WTC11 (cell line): ENCODE measurements around the gene NRXN3. TPM values are rescaled to one million over a fixed set of nuclear protein-coding genes. Genes with fewer than 3 reads are reported as not detected.

Source experiments
- ATAC-seq: fragments of 200-7000 bp; cut with Tn5 transposase; 2 replicates; pipeline ENCODE4 v1.10.0; 2021; ENCODE audit warnings: mild to moderate bottlenecking, moderate library complexity
- CTCF ChIA-PET: fragments of 300-600 bp; sonication (Branson Sonifier 250); formaldehyde crosslinking; loops from one replicate; lab custom pipeline; 2021; ENCODE audit warnings: antibody characterized with exemption; lab: Charles Lee
- POLR2A ChIA-PET: fragments of 350-600 bp; sonication (Branson Sonifier 250); formaldehyde crosslinking; loops from one replicate; lab custom pipeline; 2021; ENCODE audit warnings: antibody characterized with exemption; lab: Charles Lee
- DNase-seq: peaks from one replicate; pipeline ENCODE4 v3.0.0; 2021; ENCODE audit warnings: low spot score
- H3K27ac Mint-ChIP-seq: 2 replicates; pipeline ENCODE4 v1.8.0; 2021; ENCODE audit warnings: mixed read lengths
- H3K27me3 Mint-ChIP-seq: 2 replicates; pipeline ENCODE4 v1.8.0; 2021; ENCODE audit warnings: low read depth, mild to moderate bottlenecking, moderate library complexity, mixed read lengths
- H3K36me3 Mint-ChIP-seq: 2 replicates; pipeline ENCODE4 v1.8.0; 2021; ENCODE audit warnings: mixed read lengths
- H3K4me1 Mint-ChIP-seq: 2 replicates; pipeline ENCODE4 v1.8.0; 2022; ENCODE audit warnings: mixed read lengths
- H3K4me3 Mint-ChIP-seq: 2 replicates; pipeline ENCODE4 v1.8.0; 2021; ENCODE audit warnings: mild to moderate bottlenecking, moderate library complexity, mixed read lengths
- H3K9me3 Mint-ChIP-seq: 2 replicates; pipeline ENCODE4 v1.8.0; 2021; ENCODE audit warnings: mixed read lengths
- CREB1 ChIP-seq: sonication (generic); formaldehyde crosslinking; IDR thresholded peaks from 2 replicates; pipeline ENCODE4 v1.8.0; 2023; ENCODE audit warnings: mild to moderate bottlenecking, missing genetic modification reagents
- CREM ChIP-seq: sonication (generic); formaldehyde crosslinking; IDR thresholded peaks from 2 replicates; pipeline ENCODE4 v1.8.1; 2022; ENCODE audit warnings: mild to moderate bottlenecking, missing genetic modification reagents, moderate library complexity
- ETV6 ChIP-seq: sonication (generic); formaldehyde crosslinking; IDR thresholded peaks from 2 replicates; pipeline ENCODE4 v1.8.1; 2022; ENCODE audit warnings: mild to moderate bottlenecking, missing genetic modification reagents
- FOXK1 ChIP-seq: sonication (generic); formaldehyde crosslinking; IDR thresholded peaks from 2 replicates; pipeline ENCODE4 v1.8.0; 2022; ENCODE audit warnings: mild to moderate bottlenecking, moderate library complexity, missing genetic modification reagents
- IRF2 ChIP-seq: sonication (generic); formaldehyde crosslinking; IDR thresholded peaks from 2 replicates; pipeline ENCODE4 v1.8.0; 2022; ENCODE audit warnings: low read depth, missing genetic modification reagents, borderline replicate concordance
- MXD4 ChIP-seq: fragments of 250-450 bp; sonication (Bioruptor Pico); IDR thresholded peaks from 2 replicates; pipeline ENCODE4 v1.8.0; 2021; ENCODE audit warnings: mild to moderate bottlenecking, moderate library complexity, borderline replicate concordance
- NR3C1 ChIP-seq: sonication (generic); formaldehyde crosslinking; conservative IDR thresholded peaks from 2 replicates; pipeline ENCODE4 v1.8.1; 2023; ENCODE audit warnings: low read depth, mild to moderate bottlenecking, missing genetic modification reagents
- PRRX2 ChIP-seq: fragments of 250-450 bp; sonication (Bioruptor Pico); IDR thresholded peaks from 2 replicates; pipeline ENCODE4 v1.8.0; 2021; ENCODE audit warnings: mild to moderate bottlenecking
- SMAD3 ChIP-seq: sonication (generic); formaldehyde crosslinking; IDR thresholded peaks from 2 replicates; pipeline ENCODE4 v1.8.0; 2022; ENCODE audit warnings: missing genetic modification reagents, mild to moderate bottlenecking, borderline replicate concordance
- TCF7 ChIP-seq: sonication (generic); formaldehyde crosslinking; IDR thresholded peaks from 2 replicates; pipeline ENCODE4 v1.8.0; 2022; ENCODE audit warnings: mild to moderate bottlenecking, low read depth, missing genetic modification reagents, moderate library complexity
- ZBTB21 ChIP-seq: sonication (generic); formaldehyde crosslinking; IDR thresholded peaks from 2 replicates; pipeline ENCODE4 v1.8.1; 2023; ENCODE audit warnings: mild to moderate bottlenecking, missing genetic modification reagents, borderline replicate concordance
- ZNF219 ChIP-seq: sonication (generic); formaldehyde crosslinking; IDR thresholded peaks from 2 replicates; pipeline ENCODE4 v1.8.0; 2023; ENCODE audit warnings: missing genetic modification reagents, mild to moderate bottlenecking, borderline replicate concordance
- total RNA-seq: library from RNA; stranded (reverse); gene quantifications from 3 replicates; pipeline ENCODE4 v1.2.3, GENCODE V29; 2021
- TF ChIP-seq, protein P1 (sequence below): sonication (generic); formaldehyde crosslinking; IDR thresholded peaks from 2 replicates; pipeline ENCODE4 v1.8.1; 2023; ENCODE audit warnings: mild to moderate bottlenecking, missing genetic modification reagents, moderate library complexity
- TF ChIP-seq, protein P2 (sequence below): sonication (generic); formaldehyde crosslinking; conservative IDR thresholded peaks from 2 replicates; pipeline ENCODE4 v1.8.1; 2022; ENCODE audit warnings: mild to moderate bottlenecking, missing genetic modification reagents
- TF ChIP-seq, protein P3 (sequence below): sonication (generic); formaldehyde crosslinking; IDR thresholded peaks from 2 replicates; pipeline ENCODE4 v1.8.1; 2022; ENCODE audit warnings: low read depth, mild to moderate bottlenecking, moderate library complexity, missing genetic modification reagents, borderline replicate concordance
- TF ChIP-seq, protein P4 (sequence below): fragments of 200-600 bp; IDR thresholded peaks from 2 replicates; pipeline ENCODE4 v1.8.0; 2022; ENCODE audit warnings: antibody characterized with exemption
- TF ChIP-seq, protein P5 (sequence below): sonication (generic); formaldehyde crosslinking; IDR thresholded peaks from 2 replicates; pipeline ENCODE4 v1.8.0; 2023; ENCODE audit warnings: missing genetic modification reagents
- TF ChIP-seq, protein P6 (sequence below): fragments of 250-450 bp; sonication (Bioruptor Pico); IDR thresholded peaks from 2 replicates; pipeline ENCODE4 v1.9.0; 2021; ENCODE audit warnings: mild to moderate bottlenecking

Gene NRXN3
- total RNA-seq, 1 experiment from 2014 or later = 3.0 TPM

DNA sequence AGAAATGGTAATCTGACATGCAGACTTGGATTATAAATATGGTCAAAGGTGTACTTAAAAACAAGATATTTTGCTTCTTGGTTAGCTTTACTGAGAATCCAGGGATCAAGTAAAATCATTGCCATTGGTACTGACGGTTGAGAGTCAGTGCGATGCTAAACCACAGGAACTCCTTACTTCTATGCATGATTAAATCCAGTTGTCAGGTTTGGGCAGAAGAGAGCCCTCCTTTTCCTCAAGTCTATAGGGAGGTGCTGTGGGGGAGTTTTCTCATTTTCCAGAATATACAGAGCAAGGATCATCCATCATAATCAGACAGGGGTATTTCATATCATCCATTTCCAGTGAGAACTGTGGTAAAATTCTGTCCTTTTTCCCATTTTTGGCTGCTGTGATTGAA lies 839.1 kb downstream of the NRXN3 start (continued):
- TF ChIP-seq, protein P1, sequence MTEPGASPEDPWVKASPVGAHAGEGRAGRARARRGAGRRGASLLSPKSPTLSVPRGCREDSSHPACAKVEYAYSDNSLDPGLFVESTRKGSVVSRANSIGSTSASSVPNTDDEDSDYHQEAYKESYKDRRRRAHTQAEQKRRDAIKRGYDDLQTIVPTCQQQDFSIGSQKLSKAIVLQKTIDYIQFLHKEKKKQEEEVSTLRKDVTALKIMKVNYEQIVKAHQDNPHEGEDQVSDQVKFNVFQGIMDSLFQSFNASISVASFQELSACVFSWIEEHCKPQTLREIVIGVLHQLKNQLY (CRISPR knock-in tag) = no peak
- no peak for TF ChIP-seq CREM (CRISPR knock-in tag)
- TF ChIP-seq, protein P2, sequence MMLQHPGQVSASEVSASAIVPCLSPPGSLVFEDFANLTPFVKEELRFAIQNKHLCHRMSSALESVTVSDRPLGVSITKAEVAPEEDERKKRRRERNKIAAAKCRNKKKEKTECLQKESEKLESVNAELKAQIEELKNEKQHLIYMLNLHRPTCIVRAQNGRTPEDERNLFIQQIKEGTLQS (CRISPR knock-in tag) = no peak

DNA sequence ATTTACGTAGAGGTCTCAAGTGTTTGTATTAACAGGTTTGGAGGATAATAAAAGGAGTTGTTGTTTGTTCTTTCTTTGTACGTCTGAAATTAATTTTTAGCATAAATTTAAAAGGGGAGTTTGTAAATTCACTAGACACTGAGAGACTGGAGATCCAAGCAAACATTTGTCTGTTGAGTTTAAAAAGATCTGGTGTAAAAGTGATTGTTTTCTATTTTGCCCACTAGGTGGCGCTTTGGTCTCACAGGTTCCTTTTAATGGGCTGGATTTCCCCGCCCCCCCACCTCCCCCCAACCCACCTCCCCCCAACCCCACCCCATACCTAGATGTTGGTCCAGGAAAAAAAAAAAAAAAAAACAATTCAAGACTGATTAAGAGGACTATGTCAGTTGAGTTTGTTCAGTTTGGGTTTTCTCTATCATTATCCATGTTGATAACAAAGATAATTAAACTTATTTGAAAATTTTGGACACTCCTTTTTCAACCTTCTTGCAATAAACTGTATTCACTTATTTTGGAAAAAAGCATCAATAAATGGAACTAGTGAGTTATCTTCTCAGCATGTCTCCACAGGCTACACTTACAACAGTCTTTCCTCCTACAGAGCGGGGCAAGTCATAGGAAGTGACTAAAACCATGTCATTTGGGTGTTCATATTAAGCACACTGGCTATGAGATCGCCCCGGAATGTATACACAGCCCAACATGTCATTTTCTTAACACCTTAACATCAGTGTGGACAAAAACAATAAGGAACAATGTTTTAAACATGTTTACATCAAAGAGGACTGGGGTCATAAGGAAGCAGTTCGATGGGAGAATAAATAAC lies 841.1 kb downstream of the NRXN3 start:
- Mint-ChIP-seq H3K4me3 (no peak overlapping the region), H3K27me3 (peaks cover 3% of the 10 kb centered on the region; the same call in 1 of the 2 replicates), H3K27ac (no peak overlapping the region), H3K36me3 (no peaks in the 10 kb centered on the region)
- ChIA-PET POLR2A (no interaction called here), CTCF (interaction anchor here (0.8 kb wide), 1 partner anchor 77 kb away, joined by 4 read pairs; no protein-coding TSS in a partner anchor)
- no peak for DNase-seq
- ATAC-seq = no peak; the same call in 1 of the 2 replicates
- TF ChIP-seq, protein P3, sequence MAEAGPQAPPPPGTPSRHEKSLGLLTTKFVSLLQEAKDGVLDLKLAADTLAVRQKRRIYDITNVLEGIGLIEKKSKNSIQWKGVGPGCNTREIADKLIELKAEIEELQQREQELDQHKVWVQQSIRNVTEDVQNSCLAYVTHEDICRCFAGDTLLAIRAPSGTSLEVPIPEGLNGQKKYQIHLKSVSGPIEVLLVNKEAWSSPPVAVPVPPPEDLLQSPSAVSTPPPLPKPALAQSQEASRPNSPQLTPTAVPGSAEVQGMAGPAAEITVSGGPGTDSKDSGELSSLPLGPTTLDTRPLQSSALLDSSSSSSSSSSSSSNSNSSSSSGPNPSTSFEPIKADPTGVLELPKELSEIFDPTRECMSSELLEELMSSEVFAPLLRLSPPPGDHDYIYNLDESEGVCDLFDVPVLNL (CRISPR knock-in tag) = no peak
- no peak for TF ChIP-seq NR3C1 (CRISPR knock-in tag)
- no peak for TF ChIP-seq CREM (CRISPR knock-in tag)
- no peak for TF ChIP-seq ETV6 (CRISPR knock-in tag)
- TF ChIP-seq, protein P4, sequence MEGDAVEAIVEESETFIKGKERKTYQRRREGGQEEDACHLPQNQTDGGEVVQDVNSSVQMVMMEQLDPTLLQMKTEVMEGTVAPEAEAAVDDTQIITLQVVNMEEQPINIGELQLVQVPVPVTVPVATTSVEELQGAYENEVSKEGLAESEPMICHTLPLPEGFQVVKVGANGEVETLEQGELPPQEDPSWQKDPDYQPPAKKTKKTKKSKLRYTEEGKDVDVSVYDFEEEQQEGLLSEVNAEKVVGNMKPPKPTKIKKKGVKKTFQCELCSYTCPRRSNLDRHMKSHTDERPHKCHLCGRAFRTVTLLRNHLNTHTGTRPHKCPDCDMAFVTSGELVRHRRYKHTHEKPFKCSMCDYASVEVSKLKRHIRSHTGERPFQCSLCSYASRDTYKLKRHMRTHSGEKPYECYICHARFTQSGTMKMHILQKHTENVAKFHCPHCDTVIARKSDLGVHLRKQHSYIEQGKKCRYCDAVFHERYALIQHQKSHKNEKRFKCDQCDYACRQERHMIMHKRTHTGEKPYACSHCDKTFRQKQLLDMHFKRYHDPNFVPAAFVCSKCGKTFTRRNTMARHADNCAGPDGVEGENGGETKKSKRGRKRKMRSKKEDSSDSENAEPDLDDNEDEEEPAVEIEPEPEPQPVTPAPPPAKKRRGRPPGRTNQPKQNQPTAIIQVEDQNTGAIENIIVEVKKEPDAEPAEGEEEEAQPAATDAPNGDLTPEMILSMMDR = peak; percentile 61
- no peak for TF ChIP-seq PRRX2
- no peak for TF ChIP-seq FOXK1
- TF ChIP-seq, all 79 proteins: peak for 1
- Mint-ChIP-seq H3K9me3 (peaks cover 13% of the 10 kb centered on the region), H3K4me1 (no peaks in the 10 kb centered on the region)

DNA sequence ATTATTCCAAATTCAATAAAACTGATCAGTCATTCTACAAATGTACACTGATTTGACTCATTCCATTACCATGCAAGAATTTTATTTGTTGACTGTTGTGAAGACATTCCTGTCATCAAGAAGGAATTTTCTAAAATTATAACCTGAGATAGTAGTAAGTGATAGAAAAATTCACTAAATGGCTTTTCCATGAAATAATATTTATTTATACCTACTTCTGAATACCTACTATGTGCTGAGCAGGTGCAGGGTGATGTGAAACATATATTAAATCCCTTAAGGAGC lies 841.7 kb downstream of the NRXN3 start:
- H3K27ac Mint-ChIP-seq = no peak overlapping the region
- ATAC-seq = no peak
- TF ChIP-seq NR3C1 (CRISPR knock-in tag) (no peak), ZNF219 (no peak), ZBTB21 (no peak), TCF7 (CRISPR knock-in tag) (no peak), IRF2 (CRISPR knock-in tag) (no peak), MXD4 (CRISPR knock-in tag) (no peak), CREB1 (CRISPR knock-in tag) (no peak), SMAD3 (no peak)
- TF ChIP-seq, protein P5, sequence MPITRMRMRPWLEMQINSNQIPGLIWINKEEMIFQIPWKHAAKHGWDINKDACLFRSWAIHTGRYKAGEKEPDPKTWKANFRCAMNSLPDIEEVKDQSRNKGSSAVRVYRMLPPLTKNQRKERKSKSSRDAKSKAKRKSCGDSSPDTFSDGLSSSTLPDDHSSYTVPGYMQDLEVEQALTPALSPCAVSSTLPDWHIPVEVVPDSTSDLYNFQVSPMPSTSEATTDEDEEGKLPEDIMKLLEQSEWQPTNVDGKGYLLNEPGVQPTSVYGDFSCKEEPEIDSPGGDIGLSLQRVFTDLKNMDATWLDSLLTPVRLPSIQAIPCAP = no peak
- TF ChIP-seq, protein P6, sequence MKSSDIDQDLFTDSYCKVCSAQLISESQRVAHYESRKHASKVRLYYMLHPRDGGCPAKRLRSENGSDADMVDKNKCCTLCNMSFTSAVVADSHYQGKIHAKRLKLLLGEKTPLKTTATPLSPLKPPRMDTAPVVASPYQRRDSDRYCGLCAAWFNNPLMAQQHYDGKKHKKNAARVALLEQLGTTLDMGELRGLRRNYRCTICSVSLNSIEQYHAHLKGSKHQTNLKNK (CRISPR knock-in tag) = no peak
- TF ChIP-seq, all 79 proteins: peak for 0
- H3K27me3 Mint-ChIP-seq = peaks cover 3% of the 10 kb centered on the region; the same call in 1 of the 2 replicates
- H3K9me3 Mint-ChIP-seq = peaks cover 13% of the 10 kb centered on the region
- no peaks in the 10 kb centered on the region for H3K4me1 Mint-ChIP-seq
- CTCF ChIA-PET = no interaction called here
- no peak for DNase-seq
- H3K36me3 Mint-ChIP-seq = no peaks in the 10 kb centered on the region
- no peak overlapping the region for H3K4me3 Mint-ChIP-seq
- POLR2A ChIA-PET = no interaction called here
